Neural cell (in vitro differentiated cells): ENCODE results near the gene KDM4C. TPM values are rescaled to one million over a fixed set of nuclear protein-coding genes. Genes with fewer than 3 reads are reported as not detected.

ENCODE experiments used
- H2AFZ ChIP-seq: fragments of 200-600, 300-800 bp; sonication (generic), shearing (Covaris generic); 2 replicates; pipeline ENCODE4 v1.6.0; 2014; ENCODE audit warnings: low read depth, mild to moderate bottlenecking, antibody characterized with exemption, low read length, moderate library complexity
- H3F3A ChIP-seq: fragments of 200-600 bp; shearing (Covaris generic); 2 replicates; pipeline ENCODE4 v1.6.1; 2016; ENCODE audit warnings: mild to moderate bottlenecking, moderate library complexity, mixed read lengths, antibody characterized with exemption, low read length; ENCODE audit not compliant: insufficient read depth, poor library complexity, severe bottlenecking
- H3K27ac ChIP-seq: fragments of 200-600, 300-800 bp; sonication (generic), shearing (Covaris generic); 2 replicates; pipeline ENCODE4 v1.5.1; 2014; ENCODE audit warnings: mild to moderate bottlenecking, low read length, moderate library complexity
- H3K27me3 ChIP-seq: fragments of 300-800, 200-600 bp; sonication (generic), shearing (Covaris generic); 2 replicates; pipeline ENCODE4 v1.6.0; 2014; ENCODE audit warnings: mild to moderate bottlenecking, low read depth, low read length, moderate library complexity; ENCODE audit not compliant: insufficient read depth
- H3K36me3 ChIP-seq: fragments of 300-800, 200-600 bp; sonication (generic), shearing (Covaris generic); 2 replicates; pipeline ENCODE4 v1.5.1; 2014; ENCODE audit warnings: mild to moderate bottlenecking, antibody characterized with exemption, low read length, moderate library complexity; ENCODE audit not compliant: insufficient read depth
- H3K4me2 ChIP-seq: fragments of 300-800, 200-600 bp; sonication (generic), shearing (Covaris generic); 2 replicates; pipeline ENCODE4 v1.6.0; 2014; ENCODE audit warnings: mild to moderate bottlenecking, low read length
- H3K4me3 ChIP-seq: fragments of 300-800, 200-600 bp; sonication (generic), shearing (Covaris generic); 2 replicates; pipeline ENCODE4 v1.5.1; 2014; ENCODE audit warnings: mild to moderate bottlenecking, low read length, moderate library complexity
- H3K79me2 ChIP-seq: fragments of 200-600 bp; shearing (Covaris generic); replicated peaks from 2 replicates; pipeline ENCODE4 v1.6.0; 2014; ENCODE audit warnings: mild to moderate bottlenecking, low read length, moderate library complexity; ENCODE audit not compliant: insufficient read depth
- H3K9ac ChIP-seq: fragments of 300-800, 200-600 bp; sonication (generic), shearing (Covaris generic); 2 replicates; pipeline ENCODE4 v1.6.1; 2016; ENCODE audit warnings: mild to moderate bottlenecking, low read length, mixed read lengths
- H3K9me2 ChIP-seq: fragments of 200-600 bp; shearing (Covaris generic); 2 replicates; pipeline ENCODE4 v1.6.1; 2016; ENCODE audit warnings: mild to moderate bottlenecking, low read length, mixed read lengths; ENCODE audit not compliant: insufficient read depth
- H3K9me3 ChIP-seq: fragments of 200-600, 300-800 bp; sonication (generic), shearing (Covaris generic); 2 replicates; pipeline ENCODE4 v1.6.1; 2016; ENCODE audit warnings: mild to moderate bottlenecking, mixed run types, low read length, moderate library complexity, mixed read lengths
- H4K20me1 ChIP-seq: fragments of 200-600 bp; shearing (Covaris generic); 2 replicates; pipeline ENCODE4 v1.6.1; 2016; ENCODE audit warnings: mild to moderate bottlenecking, mixed run types; ENCODE audit not compliant: insufficient read depth
- CTCF ChIP-seq: fragments of 450-650 bp; IDR thresholded peaks from 2 replicates; pipeline ENCODE4 v1.5.1; 2014; ENCODE audit warnings: antibody characterized with exemption, mild to moderate bottlenecking, moderate library complexity; ENCODE audit not compliant: poor library complexity, severe bottlenecking
- EP300 ChIP-seq: fragments of 450-650 bp; conservative IDR thresholded peaks from 2 replicates; pipeline ENCODE4 v1.6.1; 2014; ENCODE audit warnings: antibody characterized with exemption, mild to moderate bottlenecking, moderate library complexity; ENCODE audit not compliant: poor library complexity, severe bottlenecking
- EZH2 ChIP-seq: fragments of 200-600, 300-800 bp; shearing (Covaris generic), sonication (generic); IDR thresholded peaks from 2 replicates; pipeline ENCODE4 v1.6.1; 2014; ENCODE audit warnings: antibody characterized with exemption, low read length, borderline replicate concordance, mild to moderate bottlenecking; ENCODE audit not compliant: insufficient read depth, poor library complexity, severe bottlenecking
- MXI1 ChIP-seq: fragments of 450-650 bp; conservative IDR thresholded peaks from 2 replicates; pipeline ENCODE4 v1.6.1; 2014; ENCODE audit warnings: antibody characterized with exemption, mild to moderate bottlenecking; ENCODE audit not compliant: poor library complexity, severe bottlenecking
- POLR2AphosphoS5 ChIP-seq: IDR thresholded peaks from 2 replicates; pipeline ENCODE4 v1.6.1; 2012
- RAD21 ChIP-seq: fragments of 450-650 bp; conservative IDR thresholded peaks from 2 replicates; pipeline ENCODE4 v1.6.1; 2014; ENCODE audit warnings: antibody characterized with exemption, mild to moderate bottlenecking, moderate library complexity
- REST ChIP-seq: IDR thresholded peaks from 2 replicates; pipeline ENCODE4 v1.6.1; 2012; ENCODE audit warnings: borderline replicate concordance
- SMC3 ChIP-seq: fragments of 450-650 bp; conservative IDR thresholded peaks from 2 replicates; pipeline ENCODE4 v1.6.1; 2014; ENCODE audit warnings: antibody characterized with exemption, mild to moderate bottlenecking, moderate library complexity; ENCODE audit not compliant: poor library complexity
- TAF1 ChIP-seq: IDR thresholded peaks from 2 replicates; pipeline ENCODE4 v1.6.1; 2012; ENCODE audit warnings: low read depth
- polyA plus RNA-seq: library from polyadenylated mRNA; depleted of rRNA; stranded (reverse); fragments of >200 nt; gene quantifications from 2 replicates; pipeline ENCODE4 v1.2.3, GENCODE V29; 2014

Gene KDM4C
- polyA plus RNA-seq, 1 donor from 2014 or later, result 21.1 TPM

- H3F3A ChIP-seq, result no peaks in the 10 kb centered on the region
- H3K27me3 ChIP-seq, result no peaks in the 10 kb centered on the region
- H3K36me3 ChIP-seq, result no peaks in the 10 kb centered on the region
- no peaks in the 10 kb centered on the region for H3K79me2 ChIP-seq
- H2AFZ ChIP-seq, result no peak overlapping the region
- no peak overlapping the region for H3K27ac ChIP-seq
- no peak overlapping the region for H3K4me2 ChIP-seq
- H4K20me1 ChIP-seq, result no peaks in the 10 kb centered on the region
- no peaks in the 10 kb centered on the region for H3K9me2 ChIP-seq
- no peak overlapping the region for H3K9ac ChIP-seq
- H3K4me3 ChIP-seq, result no peak overlapping the region
- no peaks in the 10 kb centered on the region for H3K9me3 ChIP-seq
- no peak for TF ChIP-seq RAD21
- no peak for TF ChIP-seq SMC3
- no peak for TF ChIP-seq REST
- TF ChIP-seq MXI1, result no peak
- no peak for TF ChIP-seq TAF1
- no peak for TF ChIP-seq EP300
- no peak for TF ChIP-seq EZH2
- no peak for TF ChIP-seq CTCF
- no peak for TF ChIP-seq POLR2AphosphoS5
Measured at GRCh38 chr9:6711403-6711802, 46.4 kb upstream of the KDM4C start.

- H3F3A ChIP-seq, result no peaks in the 10 kb centered on the region
- no peak overlapping the region for H3K27ac ChIP-seq
- H3K9me3 ChIP-seq, result no peaks in the 10 kb centered on the region
- H3K4me2 ChIP-seq, result no peak overlapping the region
- no peaks in the 10 kb centered on the region for H3K9me2 ChIP-seq
- H3K27me3 ChIP-seq, result no peaks in the 10 kb centered on the region
- TF ChIP-seq REST, result no peak
- TF ChIP-seq EZH2, result no peak
- TF ChIP-seq POLR2AphosphoS5, result no peak
- H4K20me1 ChIP-seq, result no peaks in the 10 kb centered on the region
- no peak overlapping the region for H3K4me3 ChIP-seq
- H3K36me3 ChIP-seq, result no peaks in the 10 kb centered on the region
- no peaks in the 10 kb centered on the region for H3K79me2 ChIP-seq
- no peak overlapping the region for H2AFZ ChIP-seq
- H3K9ac ChIP-seq, result no peak overlapping the region
Measured at GRCh38 chr9:6712041-6712440, 45.7 kb upstream of the KDM4C start.
